Measurements from ENCODE around the gene SHISA3.

SHISA3 gene

DNA sequence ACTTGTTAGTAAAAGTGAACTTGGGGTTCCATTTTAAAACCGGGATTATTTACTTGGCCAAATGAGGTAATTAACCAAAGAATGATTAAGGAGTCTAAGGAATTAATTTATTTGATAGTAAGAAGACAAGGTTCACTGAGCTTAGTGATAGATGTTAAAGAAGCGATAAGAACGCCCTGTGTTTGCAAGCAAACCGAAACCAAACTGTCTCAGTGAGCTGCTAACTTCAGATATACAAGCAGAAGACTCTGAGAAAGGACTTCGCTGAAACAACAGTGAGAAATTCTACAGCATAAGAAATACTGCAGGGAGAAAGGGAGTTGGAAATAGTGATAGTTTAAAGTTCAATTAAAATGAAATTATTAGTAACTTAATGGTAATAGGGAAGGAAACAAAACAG lies 37.6 kb upstream of the SHISA3 start:
- DNase-seq (ENCODE audit: low read depth), result peak; percentile 32
- TF ChIP-seq CTCF (IDR thresholded peaks at IDR 0.05; ENCODE audit: insufficient read depth, low read depth, low read length, missing control alignments), result no peak
- H3K4me3 ChIP-seq (ENCODE audit: low read depth, low read length), result no peak overlapping the region

DNA sequence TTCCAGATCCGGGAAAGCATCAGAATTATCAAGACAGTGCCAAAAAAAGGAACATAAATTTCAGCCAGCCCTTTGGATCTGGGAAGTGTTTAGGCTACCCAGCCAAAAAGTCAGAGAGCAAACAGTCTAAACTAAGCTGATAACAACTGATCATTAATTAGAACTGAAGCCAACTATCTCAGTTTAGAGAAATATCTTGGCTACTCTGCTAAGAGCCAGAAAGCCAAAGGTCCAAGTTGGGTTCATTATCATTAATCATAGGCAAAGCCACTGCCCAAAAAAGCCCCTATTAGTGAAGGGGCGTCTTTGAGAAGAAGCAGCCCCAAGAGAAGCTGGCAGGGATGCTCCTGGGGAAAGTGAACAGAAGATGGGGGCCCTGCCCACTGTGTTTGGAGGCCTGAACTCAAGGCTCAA lies 37.0 kb upstream of the SHISA3 start:
- no peak overlapping the region for H3K4me3 ChIP-seq (ENCODE audit: low read depth, low read length)
- TF ChIP-seq CTCF (IDR thresholded peaks at IDR 0.05; ENCODE audit: insufficient read depth, low read depth, low read length, missing control alignments), result no peak
- no peak for DNase-seq (ENCODE audit: low read depth)

GRCh38 chr4:42361456-42361855 lies 35.8 kb upstream of the SHISA3 start:
- no peak overlapping the region for H3K4me3 ChIP-seq (ENCODE audit: low read depth, low read length)
- DNase-seq (ENCODE audit: low read depth), result peak; percentile 66
- TF ChIP-seq CTCF (IDR thresholded peaks at IDR 0.05; ENCODE audit: insufficient read depth, low read depth, low read length, missing control alignments), result no peak

DNA sequence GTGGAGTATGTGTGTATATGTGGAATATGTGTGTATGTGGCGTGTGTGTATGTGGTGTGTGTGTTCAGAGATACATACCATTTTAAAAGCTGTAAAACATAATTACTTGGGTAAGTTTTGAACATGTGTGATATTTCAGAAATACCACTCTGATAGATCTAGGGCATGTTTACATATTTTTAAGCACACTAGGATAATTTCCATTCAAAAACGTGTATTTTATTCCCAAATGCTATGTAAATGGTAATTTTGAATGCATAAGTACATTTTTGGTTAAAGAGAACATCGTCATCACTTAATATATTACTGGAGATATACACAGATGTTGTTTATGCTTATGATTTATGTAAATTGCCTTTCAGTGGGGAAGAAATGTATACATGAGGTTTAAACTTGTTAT lies 34.7 kb upstream of the SHISA3 start:
- TF ChIP-seq CTCF (IDR thresholded peaks at IDR 0.05; ENCODE audit: insufficient read depth, low read depth, low read length, missing control alignments), result no peak
- H3K4me3 ChIP-seq (ENCODE audit: low read depth, low read length), result no peak overlapping the region
- no peak for DNase-seq (ENCODE audit: low read depth)

- no peak for TF ChIP-seq CTCF (IDR thresholded peaks at IDR 0.05; ENCODE audit: insufficient read depth, low read depth, low read length, missing control alignments)
- no peak for DNase-seq (ENCODE audit: low read depth)
- H3K4me3 ChIP-seq (ENCODE audit: low read depth, low read length), result no peak overlapping the region
These were observed 33.7 kb upstream of the SHISA3 start for GRCh38 chr4:42363614-42364013.

DNA sequence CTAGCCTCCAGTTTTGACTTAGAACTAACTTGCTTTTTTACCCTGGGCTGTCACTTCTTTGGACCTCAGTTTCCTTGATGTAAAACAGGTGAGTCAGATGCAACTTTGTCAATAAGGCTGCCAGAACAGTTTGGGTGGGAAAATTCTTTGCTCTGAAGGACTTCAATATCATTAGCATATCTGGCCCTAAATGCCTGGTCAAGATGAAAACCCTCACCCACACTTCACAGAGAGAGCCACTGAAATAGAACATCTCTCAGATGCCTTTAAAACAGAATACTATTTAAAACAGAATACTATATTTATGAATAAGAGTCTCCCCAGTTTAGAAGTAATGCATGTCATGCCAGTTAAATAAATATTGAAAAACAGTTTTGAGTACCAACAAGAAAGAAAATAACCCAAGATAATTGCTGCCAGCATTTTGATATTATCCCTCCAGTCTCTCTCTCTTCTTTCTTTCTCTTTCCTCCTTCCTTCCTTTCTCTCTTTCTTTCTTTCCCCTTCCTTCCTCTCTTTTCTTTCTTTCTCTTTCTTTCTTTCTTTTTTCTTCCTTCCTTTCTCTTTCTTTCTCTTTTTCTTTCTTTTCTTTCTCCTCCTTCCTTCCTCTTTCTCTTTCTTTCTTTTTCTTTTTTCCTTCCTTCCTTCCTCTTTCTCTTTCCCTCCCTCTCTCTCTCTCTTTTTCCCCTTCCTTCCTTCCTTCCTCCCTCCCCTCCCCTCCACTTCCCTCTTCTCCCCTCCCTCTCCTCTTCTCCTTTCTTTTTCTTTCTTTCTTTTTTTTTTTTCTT lies 32.8 kb upstream of the SHISA3 start:
- no peak overlapping the region for H3K4me3 ChIP-seq (ENCODE audit: low read depth, low read length)
- no peak for DNase-seq (ENCODE audit: low read depth)
- no peak for TF ChIP-seq CTCF (IDR thresholded peaks at IDR 0.05; ENCODE audit: insufficient read depth, low read depth, low read length, missing control alignments)

GRCh38 chr4:42366959-42367358 lies 30.3 kb upstream of the SHISA3 start:
- no peak for DNase-seq (ENCODE audit: low read depth)
- no peak overlapping the region for H3K4me3 ChIP-seq (ENCODE audit: low read depth, low read length)
- no peak for TF ChIP-seq CTCF (IDR thresholded peaks at IDR 0.05; ENCODE audit: insufficient read depth, low read depth, low read length, missing control alignments)

Data from GM12865 (cell line).